HL-60 (cell line): ENCODE measurements around the gene B3GNT9.

Experiments
- SPI1 ChIP-seq: IDR thresholded peaks from 2 replicates; pipeline ENCODE4 v1.6.1; 2012; ENCODE audit warnings: low read depth, mild to moderate bottlenecking, borderline replicate concordance
- TF ChIP-seq, protein P1 (sequence below): IDR thresholded peaks from one replicate; pipeline ENCODE4 v1.5.1; 2011; ENCODE audit warnings: low read length, control low read depth, inconsistent platforms; ENCODE audit not compliant: insufficient read depth

DNA sequence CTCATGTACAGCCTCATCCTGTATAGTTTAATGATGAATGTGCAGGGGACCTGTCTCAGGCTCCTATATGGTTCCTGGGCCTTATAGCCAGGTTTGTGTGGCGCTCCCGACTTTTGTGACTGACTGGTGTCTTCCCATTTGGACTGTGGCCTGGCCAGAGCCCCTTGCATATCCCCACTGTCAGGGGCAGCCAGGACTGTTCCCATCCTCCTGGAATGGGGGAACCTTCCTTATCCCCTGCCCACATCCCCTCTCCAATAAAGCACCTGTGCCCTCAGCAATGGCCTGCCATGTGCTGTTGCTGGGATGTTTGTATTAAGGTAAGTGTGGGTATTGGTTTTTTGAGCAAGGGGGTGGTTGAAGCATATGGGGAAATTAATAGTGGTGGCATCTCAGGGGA, 2.6 kb downstream of the B3GNT9 start:
- TF ChIP-seq, protein P1, sequence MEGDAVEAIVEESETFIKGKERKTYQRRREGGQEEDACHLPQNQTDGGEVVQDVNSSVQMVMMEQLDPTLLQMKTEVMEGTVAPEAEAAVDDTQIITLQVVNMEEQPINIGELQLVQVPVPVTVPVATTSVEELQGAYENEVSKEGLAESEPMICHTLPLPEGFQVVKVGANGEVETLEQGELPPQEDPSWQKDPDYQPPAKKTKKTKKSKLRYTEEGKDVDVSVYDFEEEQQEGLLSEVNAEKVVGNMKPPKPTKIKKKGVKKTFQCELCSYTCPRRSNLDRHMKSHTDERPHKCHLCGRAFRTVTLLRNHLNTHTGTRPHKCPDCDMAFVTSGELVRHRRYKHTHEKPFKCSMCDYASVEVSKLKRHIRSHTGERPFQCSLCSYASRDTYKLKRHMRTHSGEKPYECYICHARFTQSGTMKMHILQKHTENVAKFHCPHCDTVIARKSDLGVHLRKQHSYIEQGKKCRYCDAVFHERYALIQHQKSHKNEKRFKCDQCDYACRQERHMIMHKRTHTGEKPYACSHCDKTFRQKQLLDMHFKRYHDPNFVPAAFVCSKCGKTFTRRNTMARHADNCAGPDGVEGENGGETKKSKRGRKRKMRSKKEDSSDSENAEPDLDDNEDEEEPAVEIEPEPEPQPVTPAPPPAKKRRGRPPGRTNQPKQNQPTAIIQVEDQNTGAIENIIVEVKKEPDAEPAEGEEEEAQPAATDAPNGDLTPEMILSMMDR: no peak
- no peak for TF ChIP-seq SPI1
